BJ (cell line): ENCODE results near the gene TTC21B. TPM values are rescaled to one million over a fixed set of nuclear protein-coding genes. Genes with fewer than 3 reads are reported as not detected.

ENCODE experiments used
- CTCF ChIA-PET: fragments of 350-600 bp; formaldehyde crosslinking; extraction: SDS; loops from one replicate; lab custom pipeline; 2021; ENCODE audit warnings: antibody characterized with exemption, inconsistent platforms; lab: Yijun Ruan, JAX
- POLR2A ChIA-PET: fragments of 300-600 bp; sonication (Branson Sonifier 250); formaldehyde crosslinking; extraction: SDS; loops from one replicate; lab custom pipeline; 2021; ENCODE audit warnings: antibody characterized with exemption; lab: Charles Lee
- DNase-seq: peaks from one replicate; pipeline ENCODE4 v3.0.0-alpha.2; 2011; ENCODE audit warnings: low read depth
- H3K27me3 ChIP-seq: 2 replicates; pipeline ENCODE4 v1.6.0; 2011; ENCODE audit warnings: low read length; ENCODE audit not compliant: control insufficient read depth, insufficient read depth
- H3K36me3 ChIP-seq: 2 replicates; pipeline ENCODE4 v1.5.1; 2011; ENCODE audit warnings: low read length; ENCODE audit not compliant: control insufficient read depth, insufficient read depth
- H3K4me3 ChIP-seq: 2 replicates; pipeline ENCODE4 v1.5.1; 2011; ENCODE audit warnings: low read depth, mild to moderate bottlenecking, control low read depth, low read length
- polyA plus RNA-seq: library from polyadenylated mRNA; depleted of rRNA; stranded (reverse); fragments of >200 nt; gene quantifications from 2 replicates; pipeline ENCODE4 v1.2.3, GENCODE V29; 2011
- TF ChIP-seq, protein P1 (sequence below): IDR thresholded peaks from 2 replicates; pipeline ENCODE4 v1.5.1; 2011; ENCODE audit warnings: low read depth, mild to moderate bottlenecking, control low read depth, inconsistent platforms, low read length, moderate library complexity; ENCODE audit not compliant: insufficient read depth

TTC21B gene
- polyA plus RNA-seq, 1 experiment, result 12.1 TPM

DNA sequence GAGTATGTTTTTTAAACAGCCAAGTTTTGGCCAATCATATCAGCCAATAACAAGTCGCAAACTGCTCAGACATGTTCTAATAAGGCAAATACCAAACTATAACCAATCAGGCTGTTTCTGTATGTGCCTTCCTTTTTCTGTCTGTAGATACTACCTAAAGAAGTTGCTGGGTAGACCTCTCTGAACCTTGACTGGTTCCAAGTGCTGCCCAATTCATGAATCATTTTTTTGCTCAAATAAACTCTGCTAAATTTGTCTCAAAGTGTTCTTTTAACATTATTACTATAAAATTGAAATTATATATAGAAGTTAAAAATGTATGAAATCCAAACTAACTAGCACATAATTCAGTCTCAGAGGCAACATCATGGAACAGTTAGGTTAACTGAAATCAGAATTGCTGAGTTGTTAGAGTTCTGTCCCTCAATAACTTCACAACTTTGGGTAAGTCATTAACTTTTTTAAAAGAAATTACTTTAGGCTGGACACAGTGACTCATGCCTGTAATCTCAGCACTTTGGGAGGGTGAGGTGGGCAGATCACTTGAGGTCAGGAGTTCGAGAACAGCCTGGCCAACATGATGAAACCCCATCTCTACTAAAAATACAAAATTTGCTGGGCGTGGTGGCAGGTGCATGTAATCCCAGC is 4.9 kb upstream of the TTC21B start:
- POLR2A ChIA-PET, result no interaction called here

GRCh38 chr2:165957030-165957675 is 3.6 kb upstream of the TTC21B start:
- POLR2A ChIA-PET, result no interaction called here
- Histone ChIP-seq H3K36me3 (no peaks in the 10 kb centered on the region), H3K27me3 (no peaks in the 10 kb centered on the region), H3K4me3 (peak overlapping the region; percentile 5; the same call in 1 of the 2 replicates)
- CTCF ChIA-PET, result no interaction called here
- no peak for DNase-seq
- TF ChIP-seq, protein P1, sequence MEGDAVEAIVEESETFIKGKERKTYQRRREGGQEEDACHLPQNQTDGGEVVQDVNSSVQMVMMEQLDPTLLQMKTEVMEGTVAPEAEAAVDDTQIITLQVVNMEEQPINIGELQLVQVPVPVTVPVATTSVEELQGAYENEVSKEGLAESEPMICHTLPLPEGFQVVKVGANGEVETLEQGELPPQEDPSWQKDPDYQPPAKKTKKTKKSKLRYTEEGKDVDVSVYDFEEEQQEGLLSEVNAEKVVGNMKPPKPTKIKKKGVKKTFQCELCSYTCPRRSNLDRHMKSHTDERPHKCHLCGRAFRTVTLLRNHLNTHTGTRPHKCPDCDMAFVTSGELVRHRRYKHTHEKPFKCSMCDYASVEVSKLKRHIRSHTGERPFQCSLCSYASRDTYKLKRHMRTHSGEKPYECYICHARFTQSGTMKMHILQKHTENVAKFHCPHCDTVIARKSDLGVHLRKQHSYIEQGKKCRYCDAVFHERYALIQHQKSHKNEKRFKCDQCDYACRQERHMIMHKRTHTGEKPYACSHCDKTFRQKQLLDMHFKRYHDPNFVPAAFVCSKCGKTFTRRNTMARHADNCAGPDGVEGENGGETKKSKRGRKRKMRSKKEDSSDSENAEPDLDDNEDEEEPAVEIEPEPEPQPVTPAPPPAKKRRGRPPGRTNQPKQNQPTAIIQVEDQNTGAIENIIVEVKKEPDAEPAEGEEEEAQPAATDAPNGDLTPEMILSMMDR, result no peak

More for the DNA sequence above, 4.9 kb upstream of the TTC21B start:
- DNase-seq, result no peak
- CTCF ChIA-PET, result no interaction called here
- Histone ChIP-seq H3K27me3 (no peaks in the 10 kb centered on the region), H3K36me3 (no peaks in the 10 kb centered on the region), H3K4me3 (no peak overlapping the region)
- TF ChIP-seq, protein P1, result no peak

GRCh38 chr2:165953306-165953654 is 296 bp downstream of the TTC21B start:
- ChIA-PET POLR2A (interaction anchor here (0.6 to 0.8 kb wide), 2 partner anchors 32 to 133 kb away, joined by 5 to 13 read pairs; no protein-coding TSS in a partner anchor), CTCF (interaction anchor here (0.7 to 2.0 kb wide), 17 partner anchors 8 to 237 kb away, joined by 3 to 10 read pairs (median 4); partner anchors contain the start of gene SCN1A)
- Histone ChIP-seq H3K4me3 (peak overlapping the region; percentile 57), H3K36me3 (no peaks in the 10 kb centered on the region), H3K27me3 (no peaks in the 10 kb centered on the region)
- TF ChIP-seq, protein P1, result no peak
- peak; percentile 2 for DNase-seq

- no peaks in the 10 kb centered on the region for H3K27me3 ChIP-seq
- POLR2A ChIA-PET, result no interaction called here
- peak overlapping the region; percentile 57 for H3K4me3 ChIP-seq
- TF ChIP-seq, protein P1, result no peak
- DNase-seq, result peak; percentile 6
- CTCF ChIA-PET, result interaction anchor here (1.0 to 2.0 kb wide), 9 partner anchors 8 to 236 kb away, joined by 3 to 10 read pairs (median 4); partner anchors contain the start of gene SCN1A
- H3K36me3 ChIP-seq, result no peaks in the 10 kb centered on the region; the same call in 1 of the 2 replicates
These were observed 800 bp downstream of the TTC21B start for GRCh38 chr2:165952741-165953211.

DNA sequence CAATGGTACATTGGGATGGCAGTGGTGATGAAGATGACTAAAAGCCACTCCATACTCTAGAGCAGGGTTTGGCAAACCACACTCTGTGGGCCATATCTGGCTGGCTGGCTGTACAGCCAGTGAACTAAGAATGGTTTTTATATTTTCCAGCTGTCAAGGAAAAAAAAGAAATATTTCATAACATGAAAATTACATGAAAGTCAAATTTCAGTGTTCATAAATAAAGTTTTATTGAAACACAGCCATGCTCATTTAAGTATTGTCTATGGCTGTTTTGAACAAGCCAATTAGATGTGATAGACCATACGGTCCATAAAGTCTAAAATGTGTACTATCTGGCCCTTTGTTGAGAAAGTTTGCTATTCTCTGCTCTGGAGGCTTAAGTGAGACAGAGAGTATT is 1.5 kb downstream of the TTC21B start:
- ChIA-PET POLR2A (no interaction called here), CTCF (interaction anchor here (0.7 to 2.0 kb wide), 3 partner anchors 9 to 107 kb away, joined by 3 to 10 read pairs (median 4); no protein-coding TSS in a partner anchor)
- Histone ChIP-seq H3K36me3 (no peaks in the 10 kb centered on the region; the same call in 1 of the 2 replicates), H3K27me3 (no peaks in the 10 kb centered on the region), H3K4me3 (peak overlapping the region; percentile 57)
- DNase-seq, result no peak
- TF ChIP-seq, protein P1, result no peak
